Brain microvascular endothelial cell (primary cell): Measurements from ENCODE around the gene TIMM13.
"Not testable (repeated sequence)": the region's sequence is repeated elsewhere in the genome, so short reads cannot be mapped to it uniquely, and the experiment has no call there.

ENCODE experiments used
- DNase-seq: peaks from one replicate; pipeline ENCODE4 v3.0.0-alpha.2; 2020
- H3K27ac ChIP-seq: fragments of 250-450 bp; sonication (Bioruptor Pico); 2 replicates; pipeline ENCODE4 v1.5.1; 2020; ENCODE audit warnings: mild to moderate bottlenecking, moderate library complexity
- H3K27me3 ChIP-seq: fragments of 250-450 bp; sonication (Bioruptor Pico); replicated peaks from 2 replicates; pipeline ENCODE4 v1.5.1; 2020; ENCODE audit warnings: mild to moderate bottlenecking
- H3K36me3 ChIP-seq: fragments of 250-450 bp; sonication (Bioruptor Pico); replicated peaks from 2 replicates; pipeline ENCODE4 v1.5.1; 2020; ENCODE audit warnings: mild to moderate bottlenecking
- H3K4me3 ChIP-seq: 2 replicates; pipeline ENCODE4 v1.5.1; 2011; ENCODE audit warnings: low read depth, mild to moderate bottlenecking, control low read depth, low read length, moderate library complexity
- CTCF ChIP-seq: IDR thresholded peaks from 2 replicates; pipeline ENCODE4 v1.5.1; 2011; ENCODE audit warnings: low read depth, mild to moderate bottlenecking, moderate library complexity, low read length, control low read depth, inconsistent platforms; ENCODE audit errors: missing control alignments
- in situ Hi-C: cut with HindIII; loops from 2 replicates; pipeline ENCODE4 v1.10.0; 2017; ENCODE audit warnings: low sequenced_read_pairs, low pct_ligation_motif_present

TIMM13 gene

DNA sequence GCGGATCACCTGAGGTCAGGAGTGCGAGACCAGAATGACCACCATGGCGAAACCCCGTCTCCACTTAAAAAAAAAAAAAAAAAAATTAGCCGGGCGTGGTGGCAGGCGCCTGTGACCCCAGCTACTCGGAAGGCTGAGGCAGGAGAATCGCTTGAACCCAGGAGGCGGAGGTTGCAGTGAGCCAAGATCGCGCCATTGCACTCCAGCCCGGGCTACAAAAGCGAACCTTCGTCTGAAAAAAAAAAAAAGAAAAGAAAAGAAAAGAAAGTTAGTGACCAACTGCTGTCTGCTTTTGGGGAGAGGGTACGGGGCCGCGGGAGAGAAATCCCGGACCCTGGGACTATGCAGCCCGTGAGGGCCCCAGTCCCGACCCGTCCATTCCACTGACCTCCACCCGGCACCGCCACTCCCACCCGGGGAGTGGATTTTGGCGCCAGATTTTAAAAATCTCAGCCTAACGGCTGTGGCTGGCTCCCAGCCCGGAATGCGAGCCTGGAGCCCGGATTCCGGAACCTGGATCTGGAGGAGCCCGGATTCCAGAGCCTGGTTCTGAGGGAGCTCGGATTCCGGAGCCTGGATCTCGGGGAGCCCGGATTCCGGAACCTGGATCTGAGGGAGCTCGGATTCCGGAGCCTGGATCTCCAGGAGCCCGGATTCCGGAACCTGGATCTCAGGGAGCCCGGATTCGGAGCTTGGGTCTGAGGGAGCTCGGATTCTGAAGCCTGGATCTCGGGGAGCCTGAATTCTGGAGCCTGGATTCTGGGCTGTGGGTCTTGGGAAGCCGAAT, 35.4 kb upstream of the TIMM13 start:
- peak; percentile 92 for DNase-seq
- peak overlapping the region; percentile 78 for H3K4me3 ChIP-seq
- in situ Hi-C loops: no loop called here
- no peaks in the 10 kb centered on the region for H3K27me3 ChIP-seq
- H3K27ac ChIP-seq: no peak overlapping the region
- TF ChIP-seq CTCF: no peak
- no peaks in the 10 kb centered on the region for H3K36me3 ChIP-seq

DNA sequence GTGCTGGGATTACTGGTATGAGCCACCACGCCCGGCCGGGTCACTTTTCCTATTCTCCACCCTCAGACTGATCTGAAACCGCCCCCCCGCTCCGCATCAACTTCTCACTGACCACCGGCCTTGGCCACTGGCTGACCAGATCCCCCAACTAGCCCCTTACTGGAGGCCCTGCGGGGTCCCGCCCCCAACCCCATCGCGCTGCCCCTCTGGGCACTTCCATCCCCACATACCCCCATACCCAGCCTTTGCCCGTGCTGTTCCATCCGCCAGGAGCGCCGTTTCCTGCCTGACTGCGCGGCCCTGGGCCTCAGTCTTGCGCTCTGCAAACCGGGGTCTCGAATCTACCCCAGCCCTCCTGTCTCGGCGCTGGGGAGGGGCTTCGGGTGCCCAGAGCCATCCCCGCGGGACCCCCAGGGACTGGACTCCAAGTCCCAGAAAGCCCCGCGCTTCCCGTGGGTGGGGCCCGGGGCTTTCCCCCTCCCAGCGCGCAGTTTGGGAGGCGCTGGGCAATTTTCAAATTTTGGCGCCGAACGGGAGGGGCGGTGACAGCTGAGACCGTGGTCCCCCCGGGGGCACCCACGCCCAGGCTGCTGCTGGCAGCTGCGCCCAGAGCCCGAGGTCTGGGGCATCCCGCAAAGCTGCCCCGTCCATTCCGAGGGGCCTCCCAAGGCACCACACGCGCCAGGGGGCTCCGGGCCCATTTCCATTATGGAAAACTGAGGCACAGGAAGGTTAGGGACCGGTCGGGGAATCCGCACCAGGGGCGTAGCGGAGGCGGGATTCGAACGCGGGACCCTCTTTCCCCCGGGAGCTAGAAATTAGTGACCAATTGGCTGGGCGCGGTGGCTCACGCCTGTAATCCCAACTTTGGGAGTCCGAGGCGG, 34.6 kb upstream of the TIMM13 start:
- Histone ChIP-seq H3K36me3 (no peaks in the 10 kb centered on the region), H3K27me3 (no peaks in the 10 kb centered on the region), H3K4me3 (peak overlapping the region; percentile 78), H3K27ac (no peak overlapping the region)
- DNase-seq: no peak
- peak; percentile 52 for TF ChIP-seq CTCF
- in situ Hi-C loops: no loop called here

- DNase-seq: no peak
These were observed 32.9 kb upstream of the TIMM13 start for GRCh38 chr19:2460245-2460644.

GRCh38 chr19:2458776-2459175, 31.4 kb upstream of the TIMM13 start:
- H3K4me3 ChIP-seq, H3K27me3 ChIP-seq, H3K36me3 ChIP-seq, in situ Hi-C loops, DNase-seq, H3K27ac ChIP-seq: not testable (repeated sequence)

More at GRCh38 chr19:2460245-2460644, 32.9 kb upstream of the TIMM13 start:
- TF ChIP-seq CTCF: no peak
- H3K27ac ChIP-seq: no peak overlapping the region
- in situ Hi-C loops: no loop called here
- no peak overlapping the region for H3K4me3 ChIP-seq
- no peaks in the 10 kb centered on the region for H3K27me3 ChIP-seq
- no peaks in the 10 kb centered on the region for H3K36me3 ChIP-seq

DNA sequence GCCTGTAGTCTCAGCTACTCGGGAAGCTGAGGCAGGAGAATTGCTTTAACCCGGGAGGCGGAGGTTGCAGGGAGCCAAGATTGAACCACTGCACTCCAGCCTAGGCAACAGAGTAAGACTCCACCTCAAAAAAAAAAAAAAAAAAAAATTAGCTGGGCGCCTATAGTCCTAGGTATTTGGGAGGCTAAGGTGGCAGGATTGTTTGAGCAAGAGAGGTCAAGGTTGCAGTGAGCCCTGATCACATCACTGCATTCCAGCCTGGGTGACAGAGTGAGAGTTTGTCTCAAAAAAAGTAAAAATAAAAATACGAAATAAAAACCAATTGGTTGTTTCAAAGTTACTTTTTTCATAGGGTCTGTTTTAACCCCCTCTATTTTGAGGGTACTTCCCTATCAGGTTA, 30.7 kb upstream of the TIMM13 start:
- no peak for TF ChIP-seq CTCF
- H3K27ac ChIP-seq: no peak overlapping the region
- in situ Hi-C loops: no loop called here
- no peaks in the 10 kb centered on the region for H3K36me3 ChIP-seq
- no peak overlapping the region for H3K4me3 ChIP-seq
- H3K27me3 ChIP-seq: no peaks in the 10 kb centered on the region
- no peak for DNase-seq

DNA sequence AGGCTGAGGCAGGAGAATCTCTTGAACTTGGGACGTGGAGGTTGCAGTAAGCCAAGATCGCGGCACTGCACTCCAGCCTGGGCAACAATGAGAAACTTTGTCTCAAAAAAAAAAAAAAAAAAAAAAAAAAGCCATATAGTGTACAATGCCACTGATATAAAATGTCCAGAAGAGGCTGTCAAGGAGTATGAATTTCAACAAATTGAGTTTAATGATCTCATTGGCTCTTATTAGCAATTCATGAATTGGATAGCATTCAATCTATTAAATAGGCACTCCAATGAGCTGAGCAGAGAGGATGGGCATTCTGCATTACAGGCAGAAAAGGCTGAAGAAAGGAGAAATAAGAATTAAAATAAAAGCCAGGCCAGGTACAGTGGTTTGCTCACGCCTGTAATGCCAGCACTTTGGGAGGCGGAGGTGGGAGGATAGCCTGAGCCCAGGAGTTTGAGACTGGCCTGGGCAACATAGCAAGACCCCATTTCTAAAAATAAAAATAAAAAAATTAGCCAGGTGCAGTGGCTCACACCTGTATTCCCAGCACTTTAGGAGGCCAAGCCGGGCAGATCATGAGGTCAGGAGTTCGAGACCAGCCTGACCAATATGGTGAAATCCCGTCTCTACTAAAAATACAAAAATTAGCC, 30.1 kb upstream of the TIMM13 start:
- H3K27ac ChIP-seq: peak overlapping the region; percentile 38
- peak overlapping the region; percentile 41 for H3K4me3 ChIP-seq
- H3K27me3 ChIP-seq: no peaks in the 10 kb centered on the region
- TF ChIP-seq CTCF: no peak
- in situ Hi-C loops: no loop called here
- no peak for DNase-seq
- H3K36me3 ChIP-seq: no peaks in the 10 kb centered on the region
